GM18951 (cell line): ENCODE measurements around the gene GPX4.

Experiments
- POLR2A ChIP-seq: IDR thresholded peaks from 4 replicates; pipeline ENCODE4 v1.6.1; 2011; ENCODE audit warnings: mild to moderate bottlenecking; ENCODE audit not compliant: insufficient read length, insufficient read depth; ENCODE audit errors: extremely low read depth
- in situ Hi-C: fragments of 300-500 bp; cut with MboI; formaldehyde crosslinking; loops from one replicate; pipeline ENCODE4 v1.12.0; 2022; ENCODE audit warnings: low sequenced_read_pairs, mixed read lengths, inconsistent platforms; ENCODE audit not compliant: unreplicated experiment

The GPX4 gene

DNA sequence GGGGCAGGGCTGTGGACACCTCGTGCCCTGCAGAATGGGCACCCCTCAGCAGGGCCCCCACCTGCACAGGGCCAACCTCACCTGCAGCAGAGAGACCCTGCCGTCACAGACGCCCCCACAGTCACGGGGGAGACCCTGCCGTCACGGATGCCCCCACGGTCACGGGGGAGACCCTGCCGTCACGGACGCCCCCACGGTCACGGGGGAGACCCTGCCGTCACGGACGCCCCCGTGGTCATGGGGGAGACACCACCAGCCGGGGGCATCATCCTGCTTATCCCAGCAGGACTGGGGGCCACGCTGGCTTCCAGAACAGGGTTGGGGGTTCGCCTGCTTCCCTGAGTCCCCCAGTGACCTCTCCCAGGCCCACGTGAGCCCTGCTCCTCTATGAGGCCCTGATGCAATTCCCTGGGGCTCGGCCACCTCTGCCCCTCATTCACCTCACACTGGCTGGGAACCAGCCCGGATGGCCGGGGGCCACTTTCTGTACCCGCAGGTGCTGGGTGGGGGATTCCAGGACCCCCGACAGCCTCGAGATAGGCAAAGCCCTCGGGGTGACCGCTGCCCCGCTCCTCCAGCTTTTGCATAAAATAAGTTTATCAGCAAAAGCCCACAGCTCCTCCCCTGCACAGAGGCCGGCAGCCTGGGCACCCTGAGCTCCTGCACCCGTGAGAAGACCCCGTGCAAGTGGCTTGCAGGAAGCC is 46.7 kb downstream of the GPX4 start:
- in situ Hi-C loops: no loop called here
- no peak for TF ChIP-seq POLR2A

DNA sequence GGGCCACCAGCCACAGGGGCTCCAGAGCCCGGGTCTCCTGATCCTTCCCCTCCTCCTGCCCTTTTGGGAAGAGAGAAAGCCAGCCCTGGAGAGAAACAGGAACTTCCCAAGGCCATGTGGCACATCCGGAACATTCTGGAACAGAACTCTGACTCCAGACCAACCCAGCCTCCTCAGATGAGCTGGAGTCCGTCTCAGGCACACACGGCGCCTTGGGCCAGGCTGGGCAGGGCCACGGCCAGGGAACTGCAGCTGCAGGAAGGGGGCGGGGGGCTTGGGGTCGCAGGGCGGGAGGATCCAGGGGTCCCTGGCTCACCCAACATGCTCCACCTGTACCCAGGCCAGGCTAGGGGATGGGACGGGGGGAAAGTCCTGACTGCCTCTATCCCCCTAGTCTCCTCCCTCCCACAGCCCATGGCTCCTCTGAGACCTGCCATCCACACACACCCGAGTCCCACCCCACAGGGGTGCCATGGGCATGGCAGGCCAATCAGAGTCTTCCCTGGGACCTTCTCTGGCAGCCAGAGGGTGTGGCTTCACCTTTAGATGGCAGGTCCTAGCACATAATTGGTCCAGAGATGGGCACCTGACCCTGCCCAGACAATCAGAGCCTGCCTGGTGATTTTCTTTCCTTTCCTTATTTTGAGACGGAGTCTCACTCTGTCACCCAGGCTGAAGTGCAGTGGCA is 47.4 kb downstream of the GPX4 start:
- in situ Hi-C loops: no loop called here
- TF ChIP-seq POLR2A: no peak

DNA sequence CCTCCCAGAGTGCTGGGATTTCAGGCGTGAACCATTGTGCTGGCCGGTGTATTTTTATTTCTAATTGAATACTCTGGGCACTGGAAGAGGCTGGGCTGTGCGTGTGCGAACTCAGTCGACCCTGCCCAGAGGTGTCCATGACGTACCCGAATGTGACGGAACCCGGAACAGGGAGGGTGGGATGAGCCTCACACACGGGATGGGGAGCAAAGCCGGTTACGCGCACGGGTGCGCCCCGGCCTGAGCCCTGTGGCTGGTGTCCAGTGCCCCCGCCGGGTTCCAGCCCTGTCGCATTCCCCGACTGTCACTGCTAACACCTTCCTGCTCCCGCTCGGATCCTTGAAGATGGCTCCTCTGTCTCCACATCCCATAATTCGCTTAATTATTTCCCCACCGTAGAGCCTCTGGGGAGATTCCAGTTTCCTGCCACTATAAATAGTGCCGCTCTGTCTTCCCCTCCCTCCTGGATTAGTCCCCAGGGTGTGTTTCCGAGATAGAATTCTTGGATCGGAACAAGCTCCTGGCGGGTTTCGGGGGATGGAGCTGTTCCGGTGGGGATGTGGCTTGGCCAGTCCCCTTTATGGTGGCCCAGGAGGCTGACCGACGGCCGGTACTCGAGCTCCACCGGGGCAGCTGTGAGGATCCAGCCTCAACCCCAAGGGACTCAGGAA is 48.3 kb downstream of the GPX4 start:
- no peak for TF ChIP-seq POLR2A

DNA sequence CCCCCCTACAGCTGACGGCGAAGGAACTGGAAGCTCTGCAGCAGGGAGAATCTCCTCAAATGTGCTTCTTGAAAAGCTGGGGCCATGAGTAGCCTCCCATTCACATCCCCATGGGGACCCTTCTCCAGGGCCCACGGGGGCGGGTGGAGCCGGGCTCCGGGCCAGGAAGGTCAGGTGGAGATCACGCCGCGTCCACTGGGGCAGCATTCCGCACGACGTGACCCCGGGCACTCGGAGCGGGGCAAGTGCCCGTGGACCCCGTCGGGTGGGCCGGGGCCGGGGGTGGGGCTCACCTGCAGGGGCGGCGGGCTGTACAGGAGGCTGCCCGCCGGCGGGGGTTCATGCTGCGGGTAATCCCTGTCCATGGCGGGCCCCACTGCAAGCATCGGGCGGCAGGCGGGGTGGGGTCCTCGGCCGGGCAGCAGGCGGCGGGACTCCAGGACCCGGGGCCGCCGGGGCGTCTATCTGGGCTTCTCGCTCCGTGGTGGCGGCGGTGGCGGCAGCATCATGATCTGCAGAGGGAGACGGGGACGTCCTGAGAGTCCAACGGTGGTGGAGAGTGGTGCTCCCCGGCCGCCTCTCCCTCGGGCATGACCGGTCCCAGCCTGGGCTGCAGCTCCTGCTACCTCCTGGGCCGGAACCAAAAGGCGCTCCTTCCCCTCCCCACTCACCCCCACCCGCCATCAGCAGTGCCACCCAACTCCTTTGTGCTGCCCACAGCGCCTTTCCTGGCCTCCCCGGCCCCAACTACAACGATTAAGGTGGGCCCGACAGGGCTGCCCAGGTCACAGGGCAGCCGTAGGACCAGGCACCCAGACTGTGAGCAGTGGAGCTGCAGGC is 50.3 kb downstream of the GPX4 start:
- TF ChIP-seq POLR2A: no peak
- in situ Hi-C loops: no loop called here

More for the DNA sequence above, 48.3 kb downstream of the GPX4 start:
- in situ Hi-C loops: no loop called here

DNA sequence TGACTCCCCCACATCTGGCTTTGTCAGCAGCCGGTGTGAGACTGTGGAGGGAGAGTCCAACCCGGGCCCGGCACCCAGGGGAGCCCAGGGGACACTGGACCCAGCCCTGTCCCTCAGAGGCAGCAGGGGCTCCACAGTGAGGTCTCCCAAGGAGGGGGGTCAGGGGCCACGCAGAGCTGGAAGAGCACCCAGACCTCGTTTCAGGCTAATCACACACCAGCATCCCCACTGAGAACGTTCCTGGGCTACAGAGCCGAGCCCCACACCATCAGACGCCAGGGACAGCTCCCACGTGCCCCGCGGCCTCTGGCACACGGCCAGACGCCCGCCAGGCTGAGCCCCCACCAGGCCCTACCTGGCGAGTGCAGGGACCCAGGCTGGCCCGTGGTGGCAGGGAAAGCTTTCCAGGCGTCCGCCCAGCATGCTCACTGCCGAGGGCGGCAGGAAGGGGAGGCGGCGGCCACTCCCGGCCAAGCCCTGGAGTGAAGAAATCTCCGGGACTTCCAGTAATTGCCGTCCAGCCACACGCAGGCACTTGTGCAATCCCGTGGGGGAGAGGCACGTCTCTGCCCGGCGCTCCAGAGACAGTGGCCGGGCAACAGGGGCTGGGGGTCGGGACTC is 51.0 kb downstream of the GPX4 start:
- in situ Hi-C loops: no loop called here
- TF ChIP-seq POLR2A: no peak

DNA sequence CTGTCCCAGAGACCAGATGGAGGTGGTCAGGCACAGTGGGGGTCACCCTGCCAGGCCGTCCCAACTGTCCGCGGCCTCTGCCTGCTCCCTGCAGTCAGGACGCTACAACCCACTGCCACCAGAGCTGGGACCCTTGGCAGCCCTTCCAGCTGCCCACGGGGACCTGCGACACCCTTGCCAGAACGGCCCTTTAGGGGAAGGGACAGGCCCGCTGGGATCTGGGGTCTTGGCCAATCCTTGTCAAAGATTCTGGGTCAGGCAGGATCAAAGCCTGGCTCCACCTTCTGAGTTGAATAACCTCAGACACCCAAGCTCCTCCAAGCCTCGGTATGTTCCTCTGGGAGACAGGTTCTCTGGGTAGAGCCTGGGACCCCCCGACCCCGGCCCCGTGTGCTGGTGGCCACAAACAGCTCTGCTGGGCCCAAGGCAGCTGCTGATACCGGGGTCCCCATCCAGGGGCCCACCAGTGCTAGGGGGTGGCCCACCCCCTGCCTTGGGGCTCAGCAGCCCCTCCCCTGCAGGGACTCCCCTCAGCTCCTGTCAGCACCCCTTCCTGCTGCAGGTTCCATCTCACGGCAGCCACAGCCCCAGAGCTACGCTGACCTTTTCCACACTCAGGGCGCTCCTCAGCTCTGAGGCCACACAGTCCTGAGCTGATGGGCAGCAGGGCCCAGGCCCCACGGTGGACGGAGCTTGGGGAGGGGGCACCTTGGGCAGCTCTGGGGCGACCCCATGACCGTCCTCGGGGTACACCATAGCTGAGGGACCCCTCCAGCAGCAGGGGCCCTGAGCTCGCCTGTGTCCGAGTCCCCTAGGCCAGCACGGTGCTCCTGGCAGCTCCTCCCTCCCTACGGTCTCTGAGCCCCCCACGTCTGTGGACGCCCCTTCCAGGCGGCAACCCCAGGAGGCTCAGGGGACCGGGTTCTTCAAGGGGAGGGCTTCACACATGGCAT is 51.8 kb downstream of the GPX4 start:
- no peak for TF ChIP-seq POLR2A
- in situ Hi-C loops: no loop called here
